Adrenal gland (tissue), 12 donors: Measurements from ENCODE around the gene NCOA1. TPM values are rescaled to one million over a fixed set of nuclear protein-coding genes. Genes with fewer than 3 reads are reported as not detected.

Experiments
- DNase-seq, 7 donors: peaks; one replicate each; pipeline ENCODE4 v3.0.0-alpha.2; 2019 to 2020
- H3K27ac ChIP-seq, 5 donors: fragments of 200-600 bp; sonication (generic) in 4 of 5; 1 replicate in 3 of 5; 2 replicates in 2 of 5; pipeline versions ENCODE4 v1.5.1 to v1.8.0; 2016 to 2020; ENCODE audit warnings: mild to moderate bottlenecking in 1 of 5
- H3K27me3 ChIP-seq: fragments of 200-600 bp; 2 replicates; pipeline ENCODE4 v1.8.0; 2021
- H3K36me3 ChIP-seq, 2 donors: fragments of 200-600 bp; replicated peaks in 1 of 2; 1 replicate in 1 of 2; 2 replicates in 1 of 2; pipeline versions ENCODE4 v1.5.1 to v1.8.0; 2018 to 2022
- H3K4me1 ChIP-seq, 2 donors: fragments of 200-600 bp; replicated peaks in 1 of 2; 1 replicate in 1 of 2; 2 replicates in 1 of 2; pipeline versions ENCODE4 v1.5.1 to v1.8.0; 2018 to 2021
- H3K4me3 ChIP-seq, 4 donors: fragments of 200-600 bp; sonication (generic) in 3 of 4; one replicate each; pipeline ENCODE4 v1.5.1; 2016 to 2018
- H3K9me3 ChIP-seq, 3 donors: fragments of 200-600 bp; sonication (generic) in 1 of 3; replicated peaks in 1 of 3; 1 replicate in 2 of 3; 2 replicates in 1 of 3; pipeline versions ENCODE4 v1.5.1 to v1.8.0; 2016 to 2021
- POLR2A ChIP-seq, 2 donors: fragments of 450-650 bp; IDR thresholded peaks; one replicate each; pipeline ENCODE4 v1.6.1; 2017; ENCODE audit warnings: antibody characterized with exemption in 2 of 2, mild to moderate bottlenecking in 2 of 2, moderate library complexity in 1 of 2
- WGBS, 4 donors: extraction: QIAGEN DNeasy Blood & Tissue Kit in 2 of 4; methylation state at CpG; one replicate each; pipeline versions ENCODE4 v1.1.5 to v1.1.7; 2013 to 2017; 5-methylcytosine and 5-hydroxymethylcytosine counted together
- intact Hi-C, 2 donors: fragments of 100-400 bp; cut with DNase I; formaldehyde crosslinking; loops; one replicate each; pipeline versions ENCODE4 v1.14.1 to v1.15.0; 2022 to 2023
- polyA plus RNA-seq, 3 donors: library from polyadenylated mRNA; stranded (reverse); fragments of 200-250 nt in 2 of 3; fragments of 350-450 nt in 1 of 3; fragmentation: Illumina TruSeq in 1 of 3; extraction: RNeasy Lipid Tissue Mini Kit (QIAGEN cat#74804) in 1 of 3; gene quantifications; one replicate each; pipeline ENCODE4 v1.2.3, GENCODE V29; 2013 to 2014
- total RNA-seq, 9 donors: library from RNA; depleted of rRNA in 4 of 9; stranded (reverse); fragments of >200 nt in 4 of 9; fragments of 120-200 nt in 1 of 9; fragmentation: NEBNext Ultra II Directional in 1 of 9; extraction: Animal tissue kit (Norgen Biotek cat#: 25700) in 1 of 9; gene quantifications; one replicate each; pipeline versions ENCODE4 v1.1.0 to v1.2.4, GENCODE V29; 2013 to 2023
- TF ChIP-seq, protein P1 (sequence below), 6 experiments: fragments of 450-650 bp in 4 of 6; fragments of 200-600 bp in 2 of 6; sonication (generic) in 1 of 6; IDR thresholded peaks; 1 replicate in 5 of 6; 2 replicates in 1 of 6; pipeline versions ENCODE4 v1.5.1 to v1.8.0; 2016 to 2021; ENCODE audit warnings: antibody characterized with exemption in 6 of 6, mild to moderate bottlenecking in 2 of 6, moderate library complexity in 1 of 6
- donor health status: healthy with polysubstance abuse.
- donor health status: Bipolar disorder and iron deficiency.
- donor health status: DM: yes; HTN: yes; CAD: no.
- donor health status: DM: no; HTN: no; CAD: no.
- donor health status: DM: no; HTN: no; CAD: no.
- donor health status: DM: yes; HTN: yes; CAD: no.

The NCOA1 gene
- total and polyA plus RNA-seq, 12 donors, result 13.6 to 85.5 (median 43.6) TPM

DNA sequence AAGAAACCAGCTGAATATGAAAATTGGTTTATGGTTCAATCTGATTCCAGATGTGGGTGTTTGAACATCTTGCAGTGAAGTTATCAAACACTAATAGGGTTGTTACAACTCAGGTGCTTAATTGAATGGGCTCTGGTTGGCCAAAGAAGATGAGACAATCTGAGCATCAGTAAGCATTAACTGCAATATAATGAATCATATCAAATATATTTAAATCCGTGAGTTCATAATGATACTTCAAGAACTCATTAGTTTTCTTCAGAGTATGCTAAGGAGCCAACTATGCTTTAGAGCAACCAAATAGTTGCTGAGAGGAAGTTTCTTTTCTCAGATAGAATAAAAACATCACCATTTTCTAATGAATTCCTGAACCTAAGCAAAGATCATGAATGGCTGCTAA is 79.2 kb downstream of the NCOA1 start:
- Histone ChIP-seq H3K36me3 (no peaks in the 10 kb centered on the region), H3K4me1 (peaks cover 3 to 13% of the 10 kb centered on the region in 2 donors), H3K4me3 (no peak overlapping the region), H3K9me3 (peaks cover 0 to 5% (median 0%) of the 10 kb centered on the region in 3 donors), H3K27me3 (no peaks in the 10 kb centered on the region), H3K27ac (no peak overlapping the region)
- 94 to 96% (median 95%) methylated on average over 1 of the region's 1 CpG for WGBS, 4 donors
- intact Hi-C loops, result no loop called here
- TF ChIP-seq, protein P1, sequence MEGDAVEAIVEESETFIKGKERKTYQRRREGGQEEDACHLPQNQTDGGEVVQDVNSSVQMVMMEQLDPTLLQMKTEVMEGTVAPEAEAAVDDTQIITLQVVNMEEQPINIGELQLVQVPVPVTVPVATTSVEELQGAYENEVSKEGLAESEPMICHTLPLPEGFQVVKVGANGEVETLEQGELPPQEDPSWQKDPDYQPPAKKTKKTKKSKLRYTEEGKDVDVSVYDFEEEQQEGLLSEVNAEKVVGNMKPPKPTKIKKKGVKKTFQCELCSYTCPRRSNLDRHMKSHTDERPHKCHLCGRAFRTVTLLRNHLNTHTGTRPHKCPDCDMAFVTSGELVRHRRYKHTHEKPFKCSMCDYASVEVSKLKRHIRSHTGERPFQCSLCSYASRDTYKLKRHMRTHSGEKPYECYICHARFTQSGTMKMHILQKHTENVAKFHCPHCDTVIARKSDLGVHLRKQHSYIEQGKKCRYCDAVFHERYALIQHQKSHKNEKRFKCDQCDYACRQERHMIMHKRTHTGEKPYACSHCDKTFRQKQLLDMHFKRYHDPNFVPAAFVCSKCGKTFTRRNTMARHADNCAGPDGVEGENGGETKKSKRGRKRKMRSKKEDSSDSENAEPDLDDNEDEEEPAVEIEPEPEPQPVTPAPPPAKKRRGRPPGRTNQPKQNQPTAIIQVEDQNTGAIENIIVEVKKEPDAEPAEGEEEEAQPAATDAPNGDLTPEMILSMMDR (IDR thresholded peaks at IDR 0.05), result no peak
- TF ChIP-seq POLR2A (IDR thresholded peaks at IDR 0.05), result no peak
- DNase-seq, result no peak

GRCh38 chr2:24571828-24572442 is 80.9 kb downstream of the NCOA1 start:
- H3K27ac ChIP-seq, result no peak overlapping the region
- intact Hi-C loops, result no loop called here
- no peak for TF ChIP-seq POLR2A (IDR thresholded peaks at IDR 0.05)
- TF ChIP-seq, protein P1 (IDR thresholded peaks at IDR 0.05), result no peak
- H3K36me3 ChIP-seq, result no peaks in the 10 kb centered on the region
- DNase-seq, result no peak
- peaks cover under 1 to 22% of the 10 kb centered on the region in 2 donors for H3K4me1 ChIP-seq
- H3K4me3 ChIP-seq, result no peak overlapping the region
- no peaks in the 10 kb centered on the region for H3K9me3 ChIP-seq
- 87 to 97% (median 95%) methylated on average over 2 of the region's 2 CpGs for WGBS, 4 donors
- no peaks in the 10 kb centered on the region for H3K27me3 ChIP-seq

- no peaks in the 10 kb centered on the region for H3K9me3 ChIP-seq
- no peak for DNase-seq
- intact Hi-C loops, result no loop called here
- peaks cover 13 to 26% of the 10 kb centered on the region in 2 donors for H3K4me1 ChIP-seq
- H3K27me3 ChIP-seq, result no peaks in the 10 kb centered on the region
- TF ChIP-seq, protein P1 (IDR thresholded peaks at IDR 0.05), result no peak
- TF ChIP-seq POLR2A (IDR thresholded peaks at IDR 0.05), result no peak
- no peaks in the 10 kb centered on the region for H3K36me3 ChIP-seq
- H3K27ac ChIP-seq, result no peak overlapping the region
- H3K4me3 ChIP-seq, result no peak overlapping the region
Measured at GRCh38 chr2:24576146-24576545, 85.1 kb downstream of the NCOA1 start.

GRCh38 chr2:24576617-24577016 is 85.6 kb downstream of the NCOA1 start:
- whole genome bisulfite sequencing, 4 donors, result 92 to 93% (median 92%) methylated on average over 1 of the region's 1 CpG
- H3K9me3 ChIP-seq, result no peaks in the 10 kb centered on the region
- intact Hi-C loops, result no loop called here
- H3K4me1 ChIP-seq, result peaks cover 13 to 26% of the 10 kb centered on the region in 2 donors
- TF ChIP-seq, protein P1 (IDR thresholded peaks at IDR 0.05), result no peak
- TF ChIP-seq POLR2A (IDR thresholded peaks at IDR 0.05), result no peak
- no peaks in the 10 kb centered on the region for H3K36me3 ChIP-seq
- no peak overlapping the region for H3K27ac ChIP-seq
- no peak for DNase-seq
- H3K4me3 ChIP-seq, result no peak overlapping the region
- H3K27me3 ChIP-seq, result no peaks in the 10 kb centered on the region
